ENCODE data around the gene SPC25.

The SPC25 gene

DNA sequence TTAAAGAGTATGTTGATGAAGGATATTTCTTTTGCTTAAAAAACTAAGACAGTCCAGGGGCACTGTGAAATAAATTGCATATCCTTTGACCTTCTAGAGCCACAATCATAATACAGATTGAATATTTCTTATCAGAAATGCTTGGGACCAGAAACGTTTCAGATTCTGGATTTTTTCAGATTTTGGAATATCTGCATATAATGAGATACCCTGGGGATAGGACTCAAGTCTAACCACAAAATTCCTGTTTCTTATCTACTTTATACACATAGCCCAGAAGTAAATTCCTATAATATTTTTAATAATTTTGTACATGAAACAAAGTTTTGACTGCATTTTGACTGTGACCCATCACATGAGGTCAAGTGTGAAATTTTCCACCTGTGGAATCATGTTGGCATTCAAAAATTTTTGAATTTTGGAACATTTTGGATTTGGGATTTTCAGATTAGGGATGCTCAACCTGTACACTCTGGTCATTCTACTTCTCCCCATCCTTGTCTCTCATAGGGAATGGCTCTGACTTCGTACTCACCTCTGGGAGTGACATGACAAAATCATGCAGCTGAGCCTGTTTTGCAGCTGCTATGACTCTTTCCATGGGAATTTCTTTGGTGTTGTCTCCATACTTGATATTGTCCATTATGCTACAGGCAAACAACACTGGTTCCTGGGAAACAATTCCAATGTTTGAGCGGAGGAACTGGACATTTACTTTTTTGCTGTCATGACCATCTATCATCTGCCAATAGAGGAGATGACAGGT lies 36.6 kb upstream of the SPC25 start:
- Histone ChIP-seq H3K4me1 (ENCODE audit: control insufficient read depth in 5 of 5, insufficient read depth in 5 of 5, low read length in 5 of 5) (no peaks in the 10 kb centered on the region), H3K4me3 (ENCODE audit: low read depth in 1 of 5, low read length in 5 of 5) (no peak overlapping the region), H3K36me3 (ENCODE audit: control insufficient read depth in 5 of 5, insufficient read depth in 5 of 5, low read length in 5 of 5) (no peaks in the 10 kb centered on the region), H3K9ac (ENCODE audit: low read length in 5 of 5) (no peak overlapping the region), H3K27ac (ENCODE audit: low read depth, low read length) (no peak overlapping the region), H3K27me3 (ENCODE audit: control insufficient read depth in 5 of 5, insufficient read depth in 4 of 5, low read length in 5 of 5) (no peaks in the 10 kb centered on the region), H3K9me3 (ENCODE audit: control insufficient read depth in 5 of 5, low read length in 5 of 5) (no peaks in the 10 kb centered on the region)

DNA sequence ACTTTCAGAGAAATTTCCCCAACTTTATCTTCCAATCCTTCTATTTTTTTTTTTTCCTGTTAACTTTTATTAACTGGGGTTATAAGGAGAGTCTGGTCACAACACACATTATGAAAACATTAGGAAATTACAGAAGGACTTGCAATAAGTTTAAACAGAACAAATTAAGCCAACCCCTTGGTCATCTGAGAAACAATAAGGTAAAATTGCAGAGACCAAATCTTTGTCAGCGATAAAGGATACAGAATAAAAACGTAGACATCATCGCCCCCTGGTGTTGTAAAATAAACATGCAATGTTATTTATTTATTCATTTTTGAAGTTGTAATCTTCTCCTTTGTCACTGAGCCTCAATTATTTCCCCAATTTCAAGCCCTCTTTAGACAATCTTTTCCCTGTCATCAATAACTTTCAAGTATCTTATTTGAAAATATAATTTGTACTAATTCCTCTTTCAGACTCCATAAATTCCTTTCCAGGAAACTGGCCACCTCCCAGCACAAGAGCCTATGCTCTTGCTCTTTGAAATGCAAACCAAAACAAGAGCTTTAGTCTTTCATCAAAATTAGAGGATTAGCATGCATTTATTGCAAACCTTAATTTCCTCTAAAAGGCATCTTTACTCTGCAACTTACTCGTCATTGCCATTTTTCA lies 30.4 kb upstream of the SPC25 start:
- no peak overlapping the region for H3K9ac ChIP-seq (ENCODE audit: low read length in 5 of 5)
- H3K4me1 ChIP-seq (ENCODE audit: control insufficient read depth in 5 of 5, insufficient read depth in 5 of 5, low read length in 5 of 5) = no peaks in the 10 kb centered on the region
- no peak overlapping the region for H3K4me3 ChIP-seq (ENCODE audit: low read depth in 1 of 5, low read length in 5 of 5)
- H3K27ac ChIP-seq (ENCODE audit: low read depth, low read length) = no peak overlapping the region
- H3K36me3 ChIP-seq (ENCODE audit: control insufficient read depth in 5 of 5, insufficient read depth in 5 of 5, low read length in 5 of 5) = no peaks in the 10 kb centered on the region
- peaks cover 0 to 3% (median 2%) of the 10 kb centered on the region in 5 donors for H3K9me3 ChIP-seq (ENCODE audit: control insufficient read depth in 5 of 5, low read length in 5 of 5)
- H3K27me3 ChIP-seq (ENCODE audit: control insufficient read depth in 5 of 5, insufficient read depth in 4 of 5, low read length in 5 of 5) = no peaks in the 10 kb centered on the region

DNA sequence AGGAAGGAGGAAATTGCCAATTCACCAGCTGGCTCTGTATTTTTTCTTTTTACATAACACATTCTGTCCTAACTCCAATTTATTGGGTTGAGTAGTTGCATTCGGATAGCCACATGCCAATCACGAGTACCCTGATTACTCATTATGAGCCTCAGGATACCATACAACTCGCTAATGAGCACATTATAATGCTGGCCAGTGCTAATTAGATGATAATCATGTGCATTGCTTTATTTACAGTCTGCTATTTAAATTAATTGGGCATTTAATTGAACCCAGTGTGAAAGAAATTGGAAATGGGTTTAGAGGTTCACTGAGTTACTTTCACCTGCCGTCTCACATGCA lies 26.1 kb upstream of the SPC25 start:
- no peak overlapping the region for H3K27ac ChIP-seq (ENCODE audit: low read depth, low read length)
- H3K4me1 ChIP-seq (ENCODE audit: control insufficient read depth in 5 of 5, insufficient read depth in 5 of 5, low read length in 5 of 5) = peaks cover 0 to 5% (median 5%) of the 10 kb centered on the region in 5 donors
- H3K36me3 ChIP-seq (ENCODE audit: control insufficient read depth in 5 of 5, insufficient read depth in 5 of 5, low read length in 5 of 5) = no peaks in the 10 kb centered on the region
- peaks cover 0 to 5% (median 5%) of the 10 kb centered on the region in 5 donors for H3K9me3 ChIP-seq (ENCODE audit: control insufficient read depth in 5 of 5, low read length in 5 of 5)
- H3K27me3 ChIP-seq (ENCODE audit: control insufficient read depth in 5 of 5, insufficient read depth in 4 of 5, low read length in 5 of 5) = peaks cover 0 to 8% (median 3%) of the 10 kb centered on the region in 5 donors
- H3K9ac ChIP-seq (ENCODE audit: low read length in 5 of 5) = no peak overlapping the region
- no peak overlapping the region for H3K4me3 ChIP-seq (ENCODE audit: low read depth in 1 of 5, low read length in 5 of 5)

DNA sequence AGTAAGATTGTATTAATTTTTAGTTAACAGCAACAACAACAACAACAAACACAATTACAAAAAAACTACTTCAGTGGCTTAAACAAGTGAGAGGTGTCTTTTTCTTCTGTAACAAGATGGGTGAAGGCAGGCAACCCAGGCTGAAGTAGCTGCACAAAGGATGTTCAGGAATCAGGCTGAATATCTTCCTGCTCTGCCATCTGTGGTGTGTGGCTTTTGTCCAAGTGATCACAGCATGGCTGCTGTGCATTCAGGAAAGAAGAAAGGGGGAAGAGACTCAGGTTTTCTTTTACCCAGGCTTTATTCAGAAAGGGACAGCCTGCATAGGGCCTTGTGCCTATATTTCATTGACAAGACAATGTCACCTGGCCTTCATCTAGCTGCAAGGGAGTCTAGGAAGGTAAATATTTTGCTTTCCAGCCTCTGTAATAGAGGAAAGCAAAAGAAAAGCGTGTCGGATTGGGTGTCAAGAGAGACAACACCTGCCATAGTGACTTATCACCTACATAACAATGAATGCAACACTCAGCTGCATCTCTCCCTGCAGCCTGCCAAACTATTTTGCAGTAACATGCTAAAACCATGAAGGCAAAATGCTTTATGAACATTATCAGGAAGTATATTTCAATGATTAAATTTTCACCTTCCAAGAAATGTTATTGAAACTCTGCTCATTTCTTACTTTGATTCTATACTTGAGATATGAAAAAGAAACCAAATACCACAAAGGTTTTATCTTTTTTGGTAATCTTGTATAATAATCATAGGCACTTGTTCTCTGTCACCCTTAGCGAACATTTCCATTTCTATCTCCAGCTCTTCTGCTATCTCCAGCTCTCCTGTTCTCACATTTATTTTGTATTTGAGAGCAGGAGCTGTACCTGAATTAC lies 25.5 kb upstream of the SPC25 start:
- H3K27me3 ChIP-seq (ENCODE audit: control insufficient read depth in 5 of 5, insufficient read depth in 4 of 5, low read length in 5 of 5) = peaks cover 0 to 8% (median 3%) of the 10 kb centered on the region in 5 donors
- H3K4me1 ChIP-seq (ENCODE audit: control insufficient read depth in 5 of 5, insufficient read depth in 5 of 5, low read length in 5 of 5) = peaks cover 0 to 5% (median 5%) of the 10 kb centered on the region in 5 donors
- no peaks in the 10 kb centered on the region for H3K36me3 ChIP-seq (ENCODE audit: control insufficient read depth in 5 of 5, insufficient read depth in 5 of 5, low read length in 5 of 5)
- peaks cover 0 to 5% (median 5%) of the 10 kb centered on the region in 5 donors for H3K9me3 ChIP-seq (ENCODE audit: control insufficient read depth in 5 of 5, low read length in 5 of 5)
- H3K4me3 ChIP-seq (ENCODE audit: low read depth in 1 of 5, low read length in 5 of 5) = no peak overlapping the region
- no peak overlapping the region for H3K27ac ChIP-seq (ENCODE audit: low read depth, low read length)
- no peak overlapping the region for H3K9ac ChIP-seq (ENCODE audit: low read length in 5 of 5)

DNA sequence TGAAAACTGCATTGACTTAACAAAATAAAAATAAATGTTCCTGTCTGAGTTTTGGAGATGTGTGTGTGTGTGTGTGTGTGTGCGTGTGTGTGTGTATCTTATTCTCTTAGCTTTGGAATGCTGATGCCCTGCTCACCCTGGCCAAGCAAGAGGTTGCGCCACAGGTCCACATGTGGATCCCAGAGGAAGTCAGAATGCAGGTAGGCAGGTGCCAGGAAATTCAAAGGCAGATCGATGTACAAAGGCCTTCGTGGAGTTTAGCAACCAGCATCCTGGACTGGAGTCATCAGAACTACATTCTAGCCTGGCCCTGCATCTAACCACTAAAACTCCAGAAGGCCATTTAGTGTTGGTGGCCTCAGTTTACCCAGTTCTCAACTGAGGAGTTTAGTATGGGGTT lies 23.3 kb upstream of the SPC25 start:
- Histone ChIP-seq H3K9me3 (ENCODE audit: control insufficient read depth in 5 of 5, low read length in 5 of 5) (peaks cover 0 to 5% (median 5%) of the 10 kb centered on the region in 5 donors), H3K36me3 (ENCODE audit: control insufficient read depth in 5 of 5, insufficient read depth in 5 of 5, low read length in 5 of 5) (no peaks in the 10 kb centered on the region), H3K27ac (ENCODE audit: low read depth, low read length) (no peak overlapping the region), H3K27me3 (ENCODE audit: control insufficient read depth in 5 of 5, insufficient read depth in 4 of 5, low read length in 5 of 5) (peaks cover 0 to 8% (median 3%) of the 10 kb centered on the region in 5 donors), H3K4me3 (ENCODE audit: low read depth in 1 of 5, low read length in 5 of 5) (no peak overlapping the region), H3K4me1 (ENCODE audit: control insufficient read depth in 5 of 5, insufficient read depth in 5 of 5, low read length in 5 of 5) (peaks cover 0 to 5% (median 5%) of the 10 kb centered on the region in 5 donors), H3K9ac (ENCODE audit: low read length in 5 of 5) (no peak overlapping the region)

- Histone ChIP-seq H3K27me3 (ENCODE audit: control insufficient read depth in 5 of 5, insufficient read depth in 4 of 5, low read length in 5 of 5) (peaks cover 0 to 8% (median 3%) of the 10 kb centered on the region in 5 donors), H3K4me3 (ENCODE audit: low read depth in 1 of 5, low read length in 5 of 5) (peak overlapping the region in 3 of 5 donors; percentile 20 to 49 (median 30)), H3K27ac (ENCODE audit: low read depth, low read length) (no peak overlapping the region), H3K36me3 (ENCODE audit: control insufficient read depth in 5 of 5, insufficient read depth in 5 of 5, low read length in 5 of 5) (no peaks in the 10 kb centered on the region), H3K9me3 (ENCODE audit: control insufficient read depth in 5 of 5, low read length in 5 of 5) (peaks cover 0 to 5% (median 5%) of the 10 kb centered on the region in 5 donors), H3K9ac (ENCODE audit: low read length in 5 of 5) (peak overlapping the region in 2 of 5 donors; percentile 7 to 19), H3K4me1 (ENCODE audit: control insufficient read depth in 5 of 5, insufficient read depth in 5 of 5, low read length in 5 of 5) (peaks cover 0 to 5% (median 5%) of the 10 kb centered on the region in 5 donors)
Observed at GRCh38 chr2:168912901-168913369, 22.7 kb upstream of the SPC25 start.

GRCh38 chr2:168912466-168912865 lies 22.2 kb upstream of the SPC25 start:
- Histone ChIP-seq H3K36me3 (ENCODE audit: control insufficient read depth in 5 of 5, insufficient read depth in 5 of 5, low read length in 5 of 5) (no peaks in the 10 kb centered on the region), H3K9me3 (ENCODE audit: control insufficient read depth in 5 of 5, low read length in 5 of 5) (peaks cover 0 to 5% (median 5%) of the 10 kb centered on the region in 5 donors), H3K27ac (ENCODE audit: low read depth, low read length) (no peak overlapping the region), H3K9ac (ENCODE audit: low read length in 5 of 5) (peak overlapping the region in 1 of 5 donors; percentile 19), H3K4me1 (ENCODE audit: control insufficient read depth in 5 of 5, insufficient read depth in 5 of 5, low read length in 5 of 5) (peaks cover 0 to 5% (median 5%) of the 10 kb centered on the region in 5 donors), H3K27me3 (ENCODE audit: control insufficient read depth in 5 of 5, insufficient read depth in 4 of 5, low read length in 5 of 5) (peaks cover 0 to 8% (median 3%) of the 10 kb centered on the region in 5 donors), H3K4me3 (ENCODE audit: low read depth in 1 of 5, low read length in 5 of 5) (peak overlapping the region in 2 of 5 donors; percentile 20 to 30)

DNA sequence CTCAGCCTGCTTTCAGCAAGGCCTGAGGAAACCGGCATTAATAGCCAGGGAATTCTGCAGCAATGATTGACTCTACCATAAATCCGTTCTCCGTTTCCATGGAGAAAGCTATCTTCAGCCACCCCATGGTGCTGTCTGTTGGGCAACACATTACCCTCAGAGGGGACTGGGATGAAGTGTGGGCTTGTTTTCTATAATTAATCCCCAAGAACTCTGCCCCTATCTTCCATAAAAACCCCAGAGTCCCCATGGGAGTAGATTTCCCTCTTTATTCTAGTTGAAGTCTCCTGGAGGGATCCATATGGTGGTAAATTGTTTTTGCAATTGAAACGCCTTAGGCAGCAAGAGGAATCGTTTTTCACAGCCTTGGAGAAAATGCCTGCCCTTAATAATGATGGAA lies 20.1 kb upstream of the SPC25 start:
- Histone ChIP-seq H3K9me3 (ENCODE audit: control insufficient read depth in 5 of 5, low read length in 5 of 5) (no peaks in the 10 kb centered on the region), H3K36me3 (ENCODE audit: control insufficient read depth in 5 of 5, insufficient read depth in 5 of 5, low read length in 5 of 5) (no peaks in the 10 kb centered on the region), H3K9ac (ENCODE audit: low read length in 5 of 5) (no peak overlapping the region), H3K27me3 (ENCODE audit: control insufficient read depth in 5 of 5, insufficient read depth in 4 of 5, low read length in 5 of 5) (peaks cover 0 to 11% (median 5%) of the 10 kb centered on the region in 5 donors), H3K4me3 (ENCODE audit: low read depth in 1 of 5, low read length in 5 of 5) (no peak overlapping the region), H3K27ac (ENCODE audit: low read depth, low read length) (no peak overlapping the region), H3K4me1 (ENCODE audit: control insufficient read depth in 5 of 5, insufficient read depth in 5 of 5, low read length in 5 of 5) (peaks cover 0 to 5% (median 5%) of the 10 kb centered on the region in 5 donors)

GRCh38 chr2:168907940-168908662 lies 17.9 kb upstream of the SPC25 start:
- Histone ChIP-seq H3K4me3 (ENCODE audit: low read depth in 1 of 5, low read length in 5 of 5) (no peak overlapping the region), H3K27ac (ENCODE audit: low read depth, low read length) (no peak overlapping the region), H3K36me3 (ENCODE audit: control insufficient read depth in 5 of 5, insufficient read depth in 5 of 5, low read length in 5 of 5) (no peaks in the 10 kb centered on the region), H3K27me3 (ENCODE audit: control insufficient read depth in 5 of 5, insufficient read depth in 4 of 5, low read length in 5 of 5) (peaks cover 0 to 10% (median 5%) of the 10 kb centered on the region in 5 donors), H3K9me3 (ENCODE audit: control insufficient read depth in 5 of 5, low read length in 5 of 5) (no peaks in the 10 kb centered on the region), H3K9ac (ENCODE audit: low read length in 5 of 5) (no peak overlapping the region), H3K4me1 (ENCODE audit: control insufficient read depth in 5 of 5, insufficient read depth in 5 of 5, low read length in 5 of 5) (peaks cover 0 to 5% (median 5%) of the 10 kb centered on the region in 5 donors)
